HG02571 (cell line): ENCODE data around the gene IGSF9B.

ENCODE experiments used
- ATAC-seq: cut with Tn5 transposase; IDR thresholded peaks from one replicate; pipeline ENCODE4 v1.9.1; 2021; ENCODE audit warnings: mild to moderate bottlenecking, moderate library complexity; ENCODE audit not compliant: unreplicated experiment

Gene IGSF9B

GRCh38 chr11:133940034-133940433, 16.7 kb downstream of the IGSF9B start:
- no peak for ATAC-seq

- no peak for ATAC-seq
These were observed 17.2 kb downstream of the IGSF9B start for GRCh38 chr11:133939558-133939957.

GRCh38 chr11:133938166-133938565, 18.6 kb downstream of the IGSF9B start:
- ATAC-seq = no peak

- ATAC-seq = no peak
These were observed 19.3 kb downstream of the IGSF9B start for GRCh38 chr11:133937468-133937867.

GRCh38 chr11:133937015-133937414, 19.8 kb downstream of the IGSF9B start:
- ATAC-seq = no peak

GRCh38 chr11:133936592-133936991, 20.2 kb downstream of the IGSF9B start:
- no peak for ATAC-seq

GRCh38 chr11:133936136-133936535, 20.6 kb downstream of the IGSF9B start:
- ATAC-seq = no peak

- ATAC-seq = no peak
These were observed 21.2 kb downstream of the IGSF9B start for GRCh38 chr11:133935551-133935910.

- ATAC-seq = no peak
These were observed 21.9 kb downstream of the IGSF9B start for GRCh38 chr11:133934599-133935550.

- no peak for ATAC-seq
These were observed 22.7 kb downstream of the IGSF9B start for GRCh38 chr11:133934096-133934495.

GRCh38 chr11:133931449-133932060, 25.2 kb downstream of the IGSF9B start:
- no peak for ATAC-seq

GRCh38 chr11:133930767-133931448, 25.9 kb downstream of the IGSF9B start:
- ATAC-seq = no peak

- no peak for ATAC-seq
These were observed 26.6 kb downstream of the IGSF9B start for GRCh38 chr11:133930053-133930766.

GRCh38 chr11:133929401-133930052, 27.2 kb downstream of the IGSF9B start:
- ATAC-seq = no peak

GRCh38 chr11:133928628-133929059, 28.1 kb downstream of the IGSF9B start:
- peak; percentile 33 for ATAC-seq

- ATAC-seq = peak; percentile 70
These were observed 28.8 kb downstream of the IGSF9B start for GRCh38 chr11:133927690-133928627.

- ATAC-seq = no peak
These were observed 30.1 kb downstream of the IGSF9B start for GRCh38 chr11:133926466-133927246.

- ATAC-seq = no peak
These were observed 31.0 kb downstream of the IGSF9B start for GRCh38 chr11:133925756-133926155.

- no peak for ATAC-seq
These were observed 32.1 kb downstream of the IGSF9B start for GRCh38 chr11:133924661-133925060.
